GM21528 (cell line): ENCODE data around the gene SPIN2B.

ENCODE experiments used
- ATAC-seq: cut with Tn5 transposase; IDR thresholded peaks from one replicate; pipeline ENCODE4 v1.9.1; 2021; ENCODE audit warnings: mild to moderate bottlenecking, moderate library complexity; ENCODE audit not compliant: unreplicated experiment, low FRiP score

Gene SPIN2B

DNA sequence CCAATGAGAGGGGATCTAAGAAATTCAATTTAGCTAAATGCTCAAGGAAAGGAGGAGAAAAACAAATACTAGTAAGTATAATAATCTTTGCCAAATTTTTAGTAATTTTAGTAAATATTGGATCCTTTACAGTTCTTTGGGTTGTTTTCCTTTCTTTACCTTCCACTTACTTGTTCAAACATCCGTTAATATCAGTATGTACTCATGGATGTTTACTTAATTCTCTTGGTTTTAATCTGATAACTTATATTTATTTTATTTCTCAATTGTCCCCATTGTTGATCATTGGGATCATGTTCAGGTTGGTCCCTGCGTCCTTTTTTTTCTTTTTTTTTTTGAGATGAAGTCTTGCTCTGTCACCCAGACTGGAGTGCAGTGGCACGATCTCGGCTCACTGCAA, 46.9 kb downstream of the SPIN2B start:
- ATAC-seq: no peak

- no peak for ATAC-seq
Measured at GRCh38 chrX:57070185-57070984, 51.0 kb downstream of the SPIN2B start.
